ENCODE measurements around the gene STX19.

- TF ChIP-seq STAG1 (CRISPR knock-in tag; IDR thresholded peaks at IDR 0.05) (no peak), CHCHD3 (CRISPR knock-in tag; IDR thresholded peaks at IDR 0.05) (no peak), ZNF883 (CRISPR knock-in tag; IDR thresholded peaks at IDR 0.05; ENCODE audit: not compliant biosample characterization) (no peak), CHD4 (IDR thresholded peaks at IDR 0.05; ENCODE audit: borderline replicate concordance, low read length) (no peak)
- TF ChIP-seq, protein P1, sequence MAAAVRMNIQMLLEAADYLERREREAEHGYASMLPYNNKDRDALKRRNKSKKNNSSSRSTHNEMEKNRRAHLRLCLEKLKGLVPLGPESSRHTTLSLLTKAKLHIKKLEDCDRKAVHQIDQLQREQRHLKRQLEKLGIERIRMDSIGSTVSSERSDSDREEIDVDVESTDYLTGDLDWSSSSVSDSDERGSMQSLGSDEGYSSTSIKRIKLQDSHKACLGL (CRISPR knock-in tag; IDR thresholded peaks at IDR 0.05), result no peak
Measured at GRCh38 chr3:94049267-94049666, 20.9 kb upstream of the STX19 start.
